Stimulated activated naive CD8-positive, alpha-beta T cell treated with anti-CD3 and anti-CD28 coated beads, Interleukin-15, Interleukin-2, amounts not matched to agents 100 ng/mL and 50 ng/mL, for 24 hours (primary cell): ENCODE data around the gene DCTN2.
A peak's percentile ranks its signal among the peaks of the same experiment; 100 is the strongest.
"Not testable (repeated sequence)": the region's sequence is repeated elsewhere in the genome, so short reads cannot be mapped to it uniquely, and the experiment has no call there.

ENCODE experiments used
- H3K27ac Mint-ChIP-seq: one replicate; pipeline ENCODE4 v1.8.0; 2021; ENCODE audit warnings: mild to moderate bottlenecking, mixed read lengths
- H3K27me3 Mint-ChIP-seq: one replicate; pipeline ENCODE4 v1.8.0; 2021; ENCODE audit warnings: mixed read lengths
- H3K36me3 Mint-ChIP-seq: one replicate; pipeline ENCODE4 v1.8.0; 2021; ENCODE audit warnings: low read depth, mixed read lengths
- H3K4me1 Mint-ChIP-seq: one replicate; pipeline ENCODE4 v1.8.0; 2021; ENCODE audit warnings: low read depth, mixed read lengths
- H3K4me3 Mint-ChIP-seq: one replicate; pipeline ENCODE4 v1.8.0; 2021; ENCODE audit warnings: mild to moderate bottlenecking, mixed read lengths
- H3K9me3 Mint-ChIP-seq: one replicate; pipeline ENCODE4 v1.8.0; 2021; ENCODE audit warnings: mixed read lengths

The DCTN2 gene

GRCh38 chr12:57546438-57547287 lies at the start of gene DCTN2:
Gene DCTN2, minus strand, starts transcription at chr12:57547192. Its CDS starts 129 bp downstream, at chr12:57547063.
- Mint-ChIP-seq H3K4me1 (peaks cover 38% of the 10 kb centered on the region), H3K27me3 (peaks cover 9% of the 10 kb centered on the region), H3K36me3 (peaks cover 20% of the 10 kb centered on the region), H3K9me3 (no peaks in the 10 kb centered on the region), H3K4me3 (peak within 1 kb of the TSS; percentile 95), H3K27ac (peak within 1 kb of the TSS; percentile 95)

GRCh38 chr12:57593187-57593586 lies 46.2 kb upstream of the DCTN2 start:
- H3K4me3 Mint-ChIP-seq: no peak overlapping the region
- H3K36me3 Mint-ChIP-seq: peaks cover 19% of the 10 kb centered on the region
- peaks cover 19% of the 10 kb centered on the region for H3K4me1 Mint-ChIP-seq
- H3K27ac Mint-ChIP-seq: no peak overlapping the region
- H3K27me3 Mint-ChIP-seq: no peaks in the 10 kb centered on the region
- H3K9me3 Mint-ChIP-seq: no peaks in the 10 kb centered on the region

- Mint-ChIP-seq H3K4me3 (peak overlapping the region; percentile 89), H3K36me3 (peaks cover 16% of the 10 kb centered on the region), H3K27ac (no peak overlapping the region), H3K4me1 (peaks cover 19% of the 10 kb centered on the region), H3K27me3 (no peaks in the 10 kb centered on the region), H3K9me3 (no peaks in the 10 kb centered on the region)
Observed at GRCh38 chr12:57592551-57593165, 45.7 kb upstream of the DCTN2 start.

GRCh38 chr12:57591782-57592325 lies 44.9 kb upstream of the DCTN2 start:
- Mint-ChIP-seq H3K4me1 (peaks cover 19% of the 10 kb centered on the region), H3K4me3 (peak overlapping the region; percentile 89), H3K27ac (peak overlapping the region; percentile 68), H3K9me3 (no peaks in the 10 kb centered on the region), H3K27me3 (no peaks in the 10 kb centered on the region), H3K36me3 (peaks cover 10% of the 10 kb centered on the region)

GRCh38 chr12:57590864-57591781 lies 44.1 kb upstream of the DCTN2 start, which contains the start of gene PIP4K2C:
Gene PIP4K2C, plus strand, starts transcription at chr12:57591192. Its CDS starts 98 bp downstream, at chr12:57591290.
- peak within 1 kb of the TSS; percentile 80 for H3K27ac Mint-ChIP-seq
- peaks cover 19% of the 10 kb centered on the region for H3K4me1 Mint-ChIP-seq
- H3K27me3 Mint-ChIP-seq: no peaks in the 10 kb centered on the region
- peak within 1 kb of the TSS; percentile 89 for H3K4me3 Mint-ChIP-seq
- H3K36me3 Mint-ChIP-seq: peaks cover 10% of the 10 kb centered on the region
- H3K9me3 Mint-ChIP-seq: no peaks in the 10 kb centered on the region

- Mint-ChIP-seq H3K27me3 (no peaks in the 10 kb centered on the region), H3K9me3 (no peaks in the 10 kb centered on the region), H3K4me1 (peaks cover 19% of the 10 kb centered on the region), H3K4me3 (peak overlapping the region; percentile 89), H3K27ac (peak overlapping the region; percentile 80), H3K36me3 (peaks cover 10% of the 10 kb centered on the region)
Observed at GRCh38 chr12:57590479-57590863, 43.5 kb upstream of the DCTN2 start.

GRCh38 chr12:57588951-57589610 lies 42.1 kb upstream of the DCTN2 start:
- peaks cover 19% of the 10 kb centered on the region for H3K4me1 Mint-ChIP-seq
- not testable (repeated sequence) for H3K27me3 Mint-ChIP-seq, H3K27ac Mint-ChIP-seq, H3K36me3 Mint-ChIP-seq, H3K9me3 Mint-ChIP-seq, H3K4me3 Mint-ChIP-seq

GRCh38 chr12:57586832-57587429 lies 39.9 kb upstream of the DCTN2 start:
- Mint-ChIP-seq H3K4me3 (no peak overlapping the region), H3K9me3 (no peaks in the 10 kb centered on the region), H3K27ac (no peak overlapping the region), H3K36me3 (no peaks in the 10 kb centered on the region), H3K27me3 (peaks cover 5% of the 10 kb centered on the region), H3K4me1 (peaks cover 12% of the 10 kb centered on the region)

GRCh38 chr12:57586128-57586527 lies 39.1 kb upstream of the DCTN2 start:
- H3K36me3 Mint-ChIP-seq: no peaks in the 10 kb centered on the region
- H3K4me1 Mint-ChIP-seq: peaks cover 7% of the 10 kb centered on the region
- peaks cover 5% of the 10 kb centered on the region for H3K27me3 Mint-ChIP-seq
- H3K9me3 Mint-ChIP-seq: no peaks in the 10 kb centered on the region
- no peak overlapping the region for H3K27ac Mint-ChIP-seq
- no peak overlapping the region for H3K4me3 Mint-ChIP-seq

- H3K4me3 Mint-ChIP-seq: no peak overlapping the region
- H3K27me3 Mint-ChIP-seq: peaks cover 5% of the 10 kb centered on the region
- H3K4me1 Mint-ChIP-seq: no peaks in the 10 kb centered on the region
- no peaks in the 10 kb centered on the region for H3K36me3 Mint-ChIP-seq
- H3K9me3 Mint-ChIP-seq: no peaks in the 10 kb centered on the region
- no peak overlapping the region for H3K27ac Mint-ChIP-seq
Observed at GRCh38 chr12:57585156-57585555, 38.2 kb upstream of the DCTN2 start.

- Mint-ChIP-seq H3K4me1 (no peaks in the 10 kb centered on the region), H3K9me3 (no peaks in the 10 kb centered on the region), H3K27ac (no peak overlapping the region), H3K36me3 (no peaks in the 10 kb centered on the region), H3K4me3 (no peak overlapping the region), H3K27me3 (peaks cover 5% of the 10 kb centered on the region)
Observed at GRCh38 chr12:57584690-57585089, 37.7 kb upstream of the DCTN2 start.

GRCh38 chr12:57584050-57584449 lies 37.1 kb upstream of the DCTN2 start:
- no peak overlapping the region for H3K27ac Mint-ChIP-seq
- H3K27me3 Mint-ChIP-seq: peaks cover 5% of the 10 kb centered on the region
- no peaks in the 10 kb centered on the region for H3K36me3 Mint-ChIP-seq
- no peaks in the 10 kb centered on the region for H3K9me3 Mint-ChIP-seq
- H3K4me3 Mint-ChIP-seq: no peak overlapping the region
- H3K4me1 Mint-ChIP-seq: no peaks in the 10 kb centered on the region

- Mint-ChIP-seq H3K36me3 (no peaks in the 10 kb centered on the region), H3K4me1 (no peaks in the 10 kb centered on the region), H3K27me3 (peaks cover 5% of the 10 kb centered on the region), H3K27ac (no peak overlapping the region), H3K9me3 (no peaks in the 10 kb centered on the region), H3K4me3 (no peak overlapping the region)
Observed at GRCh38 chr12:57583008-57583831, 36.2 kb upstream of the DCTN2 start.
